HepG2 (cell line): Measurements from ENCODE around the gene NDOR1. TPM values are rescaled to one million over a fixed set of nuclear protein-coding genes. Genes with fewer than 3 reads are reported as not detected.

ENCODE experiments used
- HDAC6 ChIP-seq: fragments of 200-600 bp; sonication (generic); IDR thresholded peaks from 2 replicates; pipeline ENCODE4 v1.7.0; 2017; ENCODE audit warnings: mild to moderate bottlenecking, antibody characterized with exemption, low read length, low read depth
- HINFP ChIP-seq: sonication (generic); formaldehyde crosslinking; IDR thresholded peaks from 2 replicates; pipeline ENCODE4 v1.4.0; 2020; ENCODE audit warnings: low read depth, mild to moderate bottlenecking, missing genetic modification reagents
- KDM5B ChIP-seq: sonication (generic); formaldehyde crosslinking; IDR thresholded peaks from 2 replicates; pipeline ENCODE4 v1.4.0; 2020; ENCODE audit warnings: missing genetic modification reagents, mild to moderate bottlenecking, borderline replicate concordance
- MATR3 ChIP-seq: sonication (generic); formaldehyde crosslinking; IDR thresholded peaks from 2 replicates; pipeline ENCODE4 v1.4.0; 2020; ENCODE audit warnings: missing genetic modification reagents
- NKX3-1 ChIP-seq: sonication (generic); formaldehyde crosslinking; IDR thresholded peaks from 2 replicates; pipeline ENCODE4 v1.5.0; 2020; ENCODE audit warnings: missing genetic modification reagents
- RARA ChIP-seq: IDR thresholded peaks from 2 replicates; pipeline ENCODE4 v1.6.1; 2016; ENCODE audit warnings: missing genetic modification reagents, missing compliant biosample characterization
- SAP130 ChIP-seq: IDR thresholded peaks from 2 replicates; pipeline ENCODE4 v1.6.1; 2016; ENCODE audit warnings: low read depth
- ZNF790 ChIP-seq: sonication (generic); formaldehyde crosslinking; IDR thresholded peaks from 2 replicates; pipeline ENCODE4 v1.8.0; 2022; ENCODE audit warnings: missing genetic modification reagents, mild to moderate bottlenecking, borderline replicate concordance
- ZSCAN21 ChIP-seq: sonication (generic); formaldehyde crosslinking; IDR thresholded peaks from 2 replicates; pipeline ENCODE4 v1.8.0; 2022; ENCODE audit warnings: mild to moderate bottlenecking, missing genetic modification reagents, moderate library complexity, borderline replicate concordance
- polyA plus RNA-seq, 8 experiments: library from polyadenylated mRNA; depleted of rRNA in 3 of 8; stranded (reverse) in 7 of 8; unstranded in 1 of 8; fragments of >200 nt; fragmentation: Illumina TruSeq in 4 of 8; extraction: Trizol in 4 of 8; gene quantifications; 2 replicates each; pipeline versions ENCODE4 v1.2.1 to v1.2.3, GENCODE V29; 2011 to 2016; ENCODE audit warnings: low read depth in 4 of 8, missing spikeins in 1 of 8, mixed read lengths in 1 of 8; ENCODE audit not compliant: insufficient read depth in 1 of 8
- total RNA-seq, 5 experiments: library from RNA; depleted of rRNA; stranded (reverse); fragments of >200 nt; fragmentation: Illumina TruSeq; extraction: Trizol; gene quantifications; 2 replicates each; pipeline ENCODE4 v1.2.3, GENCODE V29; 2016; ENCODE audit warnings: low read depth in 1 of 5
- TF ChIP-seq, protein P1 (sequence below): sonication (generic); formaldehyde crosslinking; IDR thresholded peaks from 2 replicates; pipeline ENCODE4 v1.9.0; 2022; ENCODE audit warnings: missing genetic modification reagents, mild to moderate bottlenecking, borderline replicate concordance

Gene NDOR1
- total and polyA plus RNA-seq, 2 of the 13 experiments (the other 11 are each of a cell fraction or from before 2014, with no cell fraction given), result 3.6 to 8.7 TPM

DNA sequence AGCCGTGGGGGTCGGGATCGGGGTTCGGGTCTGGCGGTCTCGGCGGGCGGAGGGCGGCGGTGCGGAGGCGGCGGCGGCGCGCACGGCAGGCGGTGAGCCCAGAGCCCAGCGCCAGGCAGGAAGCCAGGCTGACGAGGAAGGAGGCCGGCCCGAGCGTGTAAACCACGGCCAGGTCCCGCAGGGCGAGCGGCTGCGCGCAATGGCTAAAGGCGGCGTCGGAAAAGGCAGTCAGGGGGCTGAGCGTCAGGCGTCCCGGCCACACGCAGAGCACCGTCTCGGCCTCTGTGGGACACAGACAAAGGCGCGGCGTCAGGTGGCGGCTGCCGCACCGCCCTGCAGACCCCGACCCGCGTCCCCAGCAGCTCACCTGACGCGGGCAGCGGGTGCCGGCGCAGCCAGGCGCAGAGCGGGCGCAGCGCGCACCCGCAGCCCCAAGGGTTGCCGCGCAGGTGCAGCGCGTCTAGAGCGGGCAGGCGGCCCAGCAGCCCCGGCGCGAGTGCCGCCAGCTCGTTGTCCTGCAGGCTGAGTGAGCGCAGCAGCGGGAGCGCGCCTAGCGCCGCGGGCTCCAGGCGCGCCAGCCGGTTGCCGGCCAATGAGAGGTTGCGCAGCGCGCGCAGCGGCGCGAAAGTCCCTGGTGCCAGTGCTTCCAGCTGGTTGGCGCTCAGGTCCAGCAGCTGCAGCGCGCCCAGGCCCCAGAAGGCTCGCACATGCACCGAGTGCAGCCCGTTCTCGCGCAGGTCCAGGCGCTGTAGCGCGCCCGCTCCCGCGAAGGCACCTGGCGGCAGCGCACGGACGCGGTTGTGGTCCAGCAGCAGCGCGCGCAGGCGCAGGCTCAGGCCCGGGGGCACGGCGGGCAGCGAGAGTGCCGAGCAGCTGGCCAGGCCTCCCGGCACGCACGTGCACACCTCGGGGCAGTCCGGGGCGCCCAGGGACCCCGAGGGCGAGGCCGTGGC lies 36.3 kb upstream of the NDOR1 start (continued):
- TF ChIP-seq, protein P1, sequence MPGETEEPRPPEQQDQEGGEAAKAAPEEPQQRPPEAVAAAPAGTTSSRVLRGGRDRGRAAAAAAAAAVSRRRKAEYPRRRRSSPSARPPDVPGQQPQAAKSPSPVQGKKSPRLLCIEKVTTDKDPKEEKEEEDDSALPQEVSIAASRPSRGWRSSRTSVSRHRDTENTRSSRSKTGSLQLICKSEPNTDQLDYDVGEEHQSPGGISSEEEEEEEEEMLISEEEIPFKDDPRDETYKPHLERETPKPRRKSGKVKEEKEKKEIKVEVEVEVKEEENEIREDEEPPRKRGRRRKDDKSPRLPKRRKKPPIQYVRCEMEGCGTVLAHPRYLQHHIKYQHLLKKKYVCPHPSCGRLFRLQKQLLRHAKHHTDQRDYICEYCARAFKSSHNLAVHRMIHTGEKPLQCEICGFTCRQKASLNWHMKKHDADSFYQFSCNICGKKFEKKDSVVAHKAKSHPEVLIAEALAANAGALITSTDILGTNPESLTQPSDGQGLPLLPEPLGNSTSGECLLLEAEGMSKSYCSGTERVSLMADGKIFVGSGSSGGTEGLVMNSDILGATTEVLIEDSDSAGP (CRISPR knock-in tag), result peak; percentile 33; the same call in 1 of the 2 replicates
- TF ChIP-seq ZSCAN21 (CRISPR knock-in tag) (peak; percentile 18; the same call in 1 of the 2 replicates), NKX3-1 (CRISPR knock-in tag) (peak; percentile 44; the same call in 1 of the 2 replicates), KDM5B (CRISPR knock-in tag) (peak; percentile 23; the same call in 1 of the 2 replicates), HINFP (CRISPR knock-in tag) (no peak), HDAC6 (0 out of 2 replicates have a peak, but pooled peaks have one; percentile 75), ZNF790 (CRISPR knock-in tag) (0 out of 2 replicates have a peak, but pooled peaks have one; percentile 45), RARA (CRISPR knock-in tag) (no peak), MATR3 (no peak), SAP130 (CRISPR knock-in tag) (peak; percentile 23; the same call in 1 of the 2 replicates)
